Measurements from ENCODE around the gene UQCRH. TPM values are rescaled to one million over a fixed set of nuclear protein-coding genes. Genes with fewer than 3 reads are reported as not detected.

The UQCRH gene
- total RNA-seq, 1 donor from 2014 or later, result 167 TPM

DNA sequence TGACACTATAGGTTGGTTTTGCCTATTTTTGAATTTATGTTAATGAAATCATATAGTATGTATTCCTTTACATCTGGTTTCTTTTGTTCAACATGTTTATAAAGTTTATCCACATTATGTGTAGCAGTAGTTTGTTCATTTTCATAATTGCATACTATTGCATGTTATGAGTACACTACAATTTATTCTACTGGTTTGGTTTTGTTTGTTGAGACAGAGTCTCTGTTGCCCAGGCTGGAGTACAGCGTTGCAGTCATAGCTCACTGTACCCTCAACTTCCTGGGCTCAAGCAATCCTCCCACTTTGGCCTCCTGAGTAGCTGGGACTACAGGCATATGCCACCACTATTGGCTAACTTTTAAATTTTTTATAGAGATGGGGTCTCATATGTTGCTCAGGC, 34.9 kb upstream of the UQCRH start:
- H3K4me1 Mint-ChIP-seq (ENCODE audit: low read depth), result no peaks in the 10 kb centered on the region
- DNase-seq (ENCODE audit: low spot score), result no peak
- H3K4me3 Mint-ChIP-seq (ENCODE audit: unreplicated experiment), result no peak overlapping the region
- no peaks in the 10 kb centered on the region for H3K27me3 Mint-ChIP-seq (ENCODE audit: low read depth)
- no peak overlapping the region for H3K27ac Mint-ChIP-seq (ENCODE audit: unreplicated experiment)
- peaks cover 6% of the 10 kb centered on the region for H3K36me3 Mint-ChIP-seq (ENCODE audit: low read depth)
- TF ChIP-seq, protein P1, sequence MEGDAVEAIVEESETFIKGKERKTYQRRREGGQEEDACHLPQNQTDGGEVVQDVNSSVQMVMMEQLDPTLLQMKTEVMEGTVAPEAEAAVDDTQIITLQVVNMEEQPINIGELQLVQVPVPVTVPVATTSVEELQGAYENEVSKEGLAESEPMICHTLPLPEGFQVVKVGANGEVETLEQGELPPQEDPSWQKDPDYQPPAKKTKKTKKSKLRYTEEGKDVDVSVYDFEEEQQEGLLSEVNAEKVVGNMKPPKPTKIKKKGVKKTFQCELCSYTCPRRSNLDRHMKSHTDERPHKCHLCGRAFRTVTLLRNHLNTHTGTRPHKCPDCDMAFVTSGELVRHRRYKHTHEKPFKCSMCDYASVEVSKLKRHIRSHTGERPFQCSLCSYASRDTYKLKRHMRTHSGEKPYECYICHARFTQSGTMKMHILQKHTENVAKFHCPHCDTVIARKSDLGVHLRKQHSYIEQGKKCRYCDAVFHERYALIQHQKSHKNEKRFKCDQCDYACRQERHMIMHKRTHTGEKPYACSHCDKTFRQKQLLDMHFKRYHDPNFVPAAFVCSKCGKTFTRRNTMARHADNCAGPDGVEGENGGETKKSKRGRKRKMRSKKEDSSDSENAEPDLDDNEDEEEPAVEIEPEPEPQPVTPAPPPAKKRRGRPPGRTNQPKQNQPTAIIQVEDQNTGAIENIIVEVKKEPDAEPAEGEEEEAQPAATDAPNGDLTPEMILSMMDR (IDR thresholded peaks at IDR 0.05), result no peak
- H3K9me3 Mint-ChIP-seq (ENCODE audit: low read depth), result no peaks in the 10 kb centered on the region

DNA sequence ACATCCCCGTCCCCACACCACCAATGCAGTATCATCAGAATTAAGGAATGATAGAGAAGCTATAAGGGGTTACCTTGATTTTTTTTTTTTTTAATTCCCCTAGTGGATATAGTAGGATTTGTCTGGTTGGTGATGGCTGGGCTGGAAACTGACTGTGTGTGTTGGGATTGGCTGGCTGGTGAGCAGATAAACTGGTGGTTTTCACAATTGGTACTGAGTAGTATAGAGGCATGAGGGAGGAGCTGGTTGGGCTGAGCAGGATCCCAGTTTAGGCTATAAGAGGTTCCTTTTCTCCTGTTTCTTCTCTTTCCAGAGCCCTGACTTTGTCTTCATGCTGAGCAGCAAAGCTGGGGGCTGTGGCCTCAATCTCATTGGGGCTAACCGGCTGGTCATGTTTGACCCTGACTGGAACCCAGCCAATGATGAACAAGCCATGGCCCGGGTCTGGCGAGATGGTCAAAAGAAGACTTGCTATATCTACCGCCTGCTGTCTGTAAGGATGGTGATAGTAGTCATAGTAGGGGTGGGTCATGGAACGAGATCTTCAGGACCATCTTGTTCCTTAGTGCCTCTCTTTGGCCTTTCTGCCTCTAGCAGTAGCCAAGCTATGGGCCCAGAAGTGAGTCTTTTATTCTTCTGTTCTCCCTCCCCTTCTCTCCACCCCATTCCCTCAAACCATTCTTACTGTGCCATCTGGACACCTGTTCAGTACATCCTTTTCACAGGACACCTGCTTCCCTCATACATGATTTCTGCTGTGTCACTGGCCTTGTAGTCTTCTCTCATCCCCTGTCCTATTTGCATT, 29.1 kb upstream of the UQCRH start:
- no peaks in the 10 kb centered on the region for H3K4me1 Mint-ChIP-seq (ENCODE audit: low read depth)
- H3K36me3 Mint-ChIP-seq (ENCODE audit: low read depth), result peaks cover 4% of the 10 kb centered on the region
- no peak overlapping the region for H3K27ac Mint-ChIP-seq (ENCODE audit: unreplicated experiment)
- TF ChIP-seq, protein P1 (IDR thresholded peaks at IDR 0.05), result peak; percentile 25
- no peak overlapping the region for H3K4me3 Mint-ChIP-seq (ENCODE audit: unreplicated experiment)
- no peak for DNase-seq (ENCODE audit: low spot score)
- no peaks in the 10 kb centered on the region for H3K9me3 Mint-ChIP-seq (ENCODE audit: low read depth)
- H3K27me3 Mint-ChIP-seq (ENCODE audit: low read depth), result no peaks in the 10 kb centered on the region

DNA sequence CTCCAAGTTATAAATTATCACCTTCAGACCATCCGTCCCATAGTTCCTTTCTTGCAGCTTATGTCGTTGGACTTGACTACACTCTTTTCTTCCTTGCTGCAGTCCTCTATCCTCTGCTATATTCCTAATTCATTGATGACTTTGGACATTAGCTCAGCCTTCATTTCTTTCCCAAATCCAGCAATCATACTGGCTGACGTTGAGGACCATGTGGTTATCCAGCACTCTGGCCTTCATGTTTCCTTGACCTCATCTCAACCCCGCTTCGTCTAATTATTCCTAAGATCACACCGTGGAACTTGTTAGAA, 28.5 kb upstream of the UQCRH start:
- H3K4me3 Mint-ChIP-seq (ENCODE audit: unreplicated experiment), result no peak overlapping the region
- H3K27me3 Mint-ChIP-seq (ENCODE audit: low read depth), result no peaks in the 10 kb centered on the region
- no peaks in the 10 kb centered on the region for H3K4me1 Mint-ChIP-seq (ENCODE audit: low read depth)
- TF ChIP-seq, protein P1 (IDR thresholded peaks at IDR 0.05), result no peak
- H3K27ac Mint-ChIP-seq (ENCODE audit: unreplicated experiment), result no peak overlapping the region
- H3K9me3 Mint-ChIP-seq (ENCODE audit: low read depth), result no peaks in the 10 kb centered on the region
- no peak for DNase-seq (ENCODE audit: low spot score)
- peaks cover 4% of the 10 kb centered on the region for H3K36me3 Mint-ChIP-seq (ENCODE audit: low read depth)

DNA sequence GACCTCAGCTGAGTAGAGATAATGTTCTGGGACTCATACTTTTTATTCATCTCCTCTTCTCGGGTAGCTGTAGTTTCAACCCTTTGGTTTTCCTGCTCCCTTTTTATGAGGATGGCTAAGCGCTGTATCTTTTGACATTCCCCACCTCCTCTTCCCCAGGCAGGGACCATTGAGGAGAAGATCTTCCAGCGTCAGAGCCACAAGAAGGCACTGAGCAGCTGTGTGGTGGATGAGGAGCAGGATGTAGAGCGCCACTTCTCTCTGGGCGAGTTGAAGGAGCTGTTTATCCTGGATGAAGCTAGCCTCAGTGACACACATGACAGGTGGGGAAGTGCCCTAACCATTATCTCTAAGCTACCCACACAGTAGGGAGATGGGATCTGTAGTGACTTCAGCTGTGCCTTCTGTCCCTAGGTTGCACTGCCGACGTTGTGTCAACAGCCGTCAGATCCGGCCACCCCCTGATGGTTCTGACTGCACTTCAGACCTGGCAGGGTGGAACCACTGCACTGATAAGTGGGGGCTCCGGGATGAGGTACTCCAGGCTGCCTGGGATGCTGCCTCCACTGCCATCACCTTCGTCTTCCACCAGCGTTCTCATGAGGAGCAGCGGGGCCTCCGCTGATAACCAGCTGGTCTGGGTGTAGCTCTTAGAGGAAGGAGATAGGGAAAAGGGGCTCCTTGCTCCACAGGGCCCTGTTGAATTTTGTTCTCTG, 25.7 kb upstream of the UQCRH start:
- TF ChIP-seq, protein P1 (IDR thresholded peaks at IDR 0.05), result no peak
- Mint-ChIP-seq H3K4me1 (ENCODE audit: low read depth) (no peaks in the 10 kb centered on the region), H3K4me3 (ENCODE audit: unreplicated experiment) (no peak overlapping the region), H3K36me3 (ENCODE audit: low read depth) (peaks cover 17% of the 10 kb centered on the region), H3K9me3 (ENCODE audit: low read depth) (no peaks in the 10 kb centered on the region), H3K27ac (ENCODE audit: unreplicated experiment) (no peak overlapping the region), H3K27me3 (ENCODE audit: low read depth) (no peaks in the 10 kb centered on the region)
- DNase-seq (ENCODE audit: low spot score), result no peak

DNA sequence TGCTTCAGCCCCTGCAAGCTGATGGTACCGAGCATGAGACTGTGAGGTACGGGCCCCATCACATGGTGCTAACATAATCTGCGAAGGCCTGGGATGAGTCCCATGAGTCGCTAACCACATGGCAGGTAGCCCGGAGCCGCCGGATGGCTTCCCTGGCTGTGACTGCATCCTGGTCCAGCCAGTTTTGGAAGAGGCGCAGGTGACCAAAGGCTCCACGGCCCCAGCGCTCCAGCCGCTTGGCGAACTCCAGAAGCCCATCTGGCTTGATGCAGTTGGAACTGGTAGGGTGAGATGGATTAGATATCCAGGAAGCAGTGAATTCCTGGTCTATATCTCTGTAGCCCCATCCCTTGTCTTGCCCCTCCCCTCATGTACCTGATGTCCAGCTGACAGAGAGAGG, 24.7 kb upstream of the UQCRH start:
- H3K27ac Mint-ChIP-seq (ENCODE audit: unreplicated experiment), result no peak overlapping the region
- TF ChIP-seq, protein P1 (IDR thresholded peaks at IDR 0.05), result no peak
- no peak overlapping the region for H3K4me3 Mint-ChIP-seq (ENCODE audit: unreplicated experiment)
- DNase-seq (ENCODE audit: low spot score), result no peak
- H3K36me3 Mint-ChIP-seq (ENCODE audit: low read depth), result peaks cover 23% of the 10 kb centered on the region
- H3K9me3 Mint-ChIP-seq (ENCODE audit: low read depth), result no peaks in the 10 kb centered on the region
- H3K27me3 Mint-ChIP-seq (ENCODE audit: low read depth), result no peaks in the 10 kb centered on the region
- no peaks in the 10 kb centered on the region for H3K4me1 Mint-ChIP-seq (ENCODE audit: low read depth)

Measured in chondrocyte (in vitro differentiated cells).